ENCODE data around the gene SCGN.
"Not testable (repeated sequence)": the region's sequence is repeated elsewhere in the genome, so short reads cannot be mapped to it uniquely, and the experiment has no call there.

The SCGN gene

DNA sequence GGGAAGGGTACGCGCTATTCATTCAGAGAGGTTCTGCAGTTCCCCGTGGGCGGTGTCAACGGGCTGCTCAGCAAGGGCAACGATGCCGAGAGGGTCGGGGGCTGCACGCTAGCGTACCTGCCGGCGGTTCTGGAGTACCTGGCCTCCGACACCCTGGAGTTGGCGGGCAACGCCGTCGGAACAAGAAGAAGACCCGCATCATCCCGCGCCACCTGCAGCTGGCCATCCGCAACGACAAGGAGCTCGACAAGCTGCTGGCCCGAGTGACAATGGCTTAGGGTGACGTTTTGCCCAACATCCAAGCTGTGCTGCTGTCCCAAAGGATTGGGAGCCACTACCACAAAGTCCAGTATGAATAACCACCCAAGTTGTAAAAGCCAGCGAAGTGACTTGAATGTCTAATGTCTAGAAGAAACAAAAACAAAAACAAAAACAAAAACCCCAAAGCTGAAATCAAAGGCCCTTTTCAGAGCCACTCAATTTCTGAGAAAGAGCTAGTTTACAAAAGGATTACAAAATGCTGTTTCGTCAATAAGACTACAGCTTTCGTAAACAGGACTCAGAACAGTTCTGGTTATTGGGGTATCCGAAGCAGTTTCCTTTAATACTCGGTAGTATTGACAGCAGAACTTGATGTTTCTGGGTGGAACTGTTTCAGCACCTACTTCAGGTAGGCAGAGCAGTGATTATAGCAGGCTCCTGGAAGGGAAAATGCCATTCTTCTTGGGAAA is 80.6 kb downstream of the SCGN start:
- no peak for DNase-seq

DNA sequence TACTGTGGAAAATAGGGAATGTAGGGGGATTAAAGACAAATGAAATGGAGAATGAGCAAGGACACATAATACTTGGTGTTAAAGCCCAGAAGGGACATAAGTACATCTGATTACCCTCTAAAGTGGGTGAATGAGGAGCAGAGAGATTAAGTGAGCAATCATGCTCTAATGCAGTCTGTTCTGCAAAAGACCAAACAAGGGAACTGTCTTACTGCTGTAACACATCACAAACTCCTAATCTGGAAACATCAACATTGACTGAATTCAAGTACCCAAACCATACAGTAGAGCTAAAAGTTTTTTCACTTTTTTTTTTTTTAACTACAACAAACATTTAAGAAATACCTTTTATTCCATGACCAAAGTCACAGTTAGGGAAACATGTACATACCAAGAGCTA is 83.2 kb downstream of the SCGN start:
- no peak for DNase-seq

DNA sequence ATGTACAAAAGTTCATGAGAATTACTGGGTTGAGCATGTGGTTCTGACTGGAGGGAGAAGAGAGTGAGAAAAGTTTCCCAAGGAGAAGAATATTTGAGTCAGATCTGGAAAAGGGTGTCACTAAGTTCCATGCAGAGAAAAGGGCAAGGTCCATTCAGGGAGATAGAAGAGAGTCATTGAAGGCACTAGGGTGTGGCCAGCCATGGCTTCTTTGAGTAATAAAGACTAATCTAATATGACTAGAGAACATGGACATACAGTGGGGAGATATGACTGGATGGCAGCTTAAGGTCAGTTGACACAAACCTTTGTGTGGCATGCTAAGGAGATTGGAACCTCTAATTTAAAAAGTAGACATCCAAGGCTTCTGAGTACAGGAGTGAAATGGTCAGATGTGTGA is 91.9 kb downstream of the SCGN start:
- DNase-seq: no peak

- no peak for DNase-seq
Observed at GRCh38 chr6:25745836-25746235, 93.8 kb downstream of the SCGN start.

- no peak for DNase-seq
Observed at GRCh38 chr6:25746968-25747367, 95.0 kb downstream of the SCGN start.

DNA sequence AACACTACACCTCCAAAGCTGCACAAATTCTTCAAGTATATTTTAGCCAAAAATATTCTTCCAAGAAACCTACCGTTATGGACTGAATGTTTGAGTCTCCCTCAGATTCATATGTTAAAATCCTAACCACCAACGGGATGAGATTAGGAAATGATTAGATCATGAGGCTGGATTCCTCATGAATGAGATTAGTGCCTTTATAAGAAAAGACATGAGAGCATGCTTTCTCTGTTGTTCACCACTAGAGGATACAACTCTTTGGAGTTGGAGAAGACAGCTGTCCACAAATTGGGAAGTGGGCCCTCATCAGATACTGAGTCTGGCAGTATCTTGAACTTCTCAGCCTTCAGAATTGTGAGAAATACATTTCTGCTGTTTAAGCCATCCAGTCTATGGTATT is 95.5 kb downstream of the SCGN start:
- DNase-seq: no peak

DNA sequence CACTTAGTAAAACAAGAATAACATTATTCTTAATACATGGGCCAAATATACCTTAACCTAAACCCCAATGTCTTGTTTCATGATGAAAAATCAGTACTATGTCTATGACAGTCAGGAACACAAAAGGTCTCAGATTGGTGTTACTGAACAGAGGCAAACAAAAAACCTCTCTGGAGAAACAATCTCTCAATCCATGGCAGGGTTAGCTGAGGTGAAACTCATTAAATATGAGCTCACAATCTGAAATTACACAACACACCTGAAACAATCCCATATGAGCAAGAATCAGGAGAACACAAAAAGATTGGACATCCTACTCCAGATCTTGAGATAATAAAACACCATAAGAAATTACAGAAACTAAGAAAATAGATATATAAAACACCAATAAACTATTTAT is 96.0 kb downstream of the SCGN start:
- no peak for DNase-seq

DNA sequence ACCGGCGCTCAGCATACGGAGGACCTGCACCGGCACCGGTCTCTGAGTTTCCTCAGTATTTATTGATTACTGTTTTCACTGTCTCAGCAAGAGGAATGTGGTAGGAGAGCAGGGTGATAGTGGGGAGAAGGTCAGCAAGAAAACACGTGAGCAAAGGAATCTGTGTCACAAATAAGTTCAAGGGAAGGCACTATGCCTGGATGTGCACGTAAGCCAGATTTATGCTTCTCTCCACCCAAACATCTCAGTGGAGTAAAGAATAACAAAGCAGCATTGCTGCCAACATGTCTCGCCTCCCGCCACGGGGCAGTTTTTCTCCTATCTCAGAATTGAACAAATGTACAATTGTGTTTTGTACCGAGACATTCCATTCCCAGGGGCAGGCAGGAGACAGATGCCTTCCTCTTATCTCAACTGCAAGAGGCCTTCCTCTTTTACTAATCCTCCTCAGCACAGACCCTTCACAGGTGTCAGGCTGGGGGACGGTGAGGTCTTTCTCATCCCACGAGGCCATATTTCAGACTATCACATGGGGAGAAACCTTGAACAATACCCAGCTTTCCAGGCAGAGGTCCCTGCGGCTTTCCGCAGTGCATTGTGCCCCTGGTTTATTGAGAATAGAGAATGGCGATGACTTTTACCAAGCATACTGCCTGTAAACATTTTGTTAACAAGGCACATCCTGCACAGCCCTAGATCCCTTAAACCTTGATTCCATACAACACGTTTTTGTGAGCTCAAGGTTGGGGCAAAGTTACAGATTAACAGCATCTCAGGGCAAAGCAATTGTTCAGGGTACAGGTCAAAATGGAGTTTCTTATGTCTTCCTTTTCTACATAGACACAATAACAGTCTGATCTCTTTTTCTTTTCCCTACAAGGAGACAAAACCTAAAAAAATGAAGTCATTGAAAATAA is 96.8 kb downstream of the SCGN start:
- not testable (repeated sequence) for DNase-seq

GRCh38 chr6:25749837-25750236 is 97.8 kb downstream of the SCGN start:
- no peak for DNase-seq

DNA sequence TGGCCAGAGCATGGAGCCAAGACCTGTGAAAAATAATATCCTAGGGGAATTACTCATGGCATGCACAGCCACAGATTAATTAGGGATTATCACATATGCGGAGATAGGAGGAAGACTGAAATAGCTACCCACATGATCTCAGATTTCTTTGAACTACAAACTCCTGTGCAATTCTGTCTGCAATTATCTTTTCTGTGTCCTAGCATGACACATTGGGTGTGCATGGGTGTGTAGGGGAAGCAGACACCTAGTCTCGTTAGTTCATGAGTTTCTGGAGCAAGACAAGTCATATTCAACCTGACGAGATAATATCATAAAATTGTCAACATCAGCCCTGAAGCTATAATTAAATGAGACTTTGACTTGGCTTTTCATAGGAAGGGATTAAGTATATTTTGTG is 98.9 kb downstream of the SCGN start:
- DNase-seq: no peak
